Esophagus (tissue), 2 donors: ENCODE data around the gene TDRKH. TPM values are rescaled to one million over a fixed set of nuclear protein-coding genes. Genes with fewer than 3 reads are reported as not detected.

ENCODE experiments used
- H3K27ac ChIP-seq, 2 donors: one replicate each; pipeline ENCODE4 v1.5.1; 2013; ENCODE audit warnings: low read depth in 2 of 2, mild to moderate bottlenecking in 2 of 2, inconsistent platforms in 1 of 2, low read length in 1 of 2, moderate library complexity in 1 of 2
- H3K27me3 ChIP-seq, 2 donors: one replicate each; pipeline ENCODE4 v1.6.1; 2013; ENCODE audit warnings: low read length in 2 of 2, control low read depth in 1 of 2, mild to moderate bottlenecking in 1 of 2; ENCODE audit not compliant: insufficient read depth in 2 of 2, control insufficient read depth in 1 of 2
- H3K36me3 ChIP-seq, 2 donors: one replicate each; pipeline ENCODE4 v1.6.1; 2013; ENCODE audit warnings: low read length in 1 of 2; ENCODE audit not compliant: control insufficient read depth in 2 of 2, insufficient read depth in 2 of 2
- H3K4me1 ChIP-seq, 2 donors: one replicate each; pipeline ENCODE4 v1.6.1; 2013; ENCODE audit warnings: low read length in 1 of 2; ENCODE audit not compliant: control insufficient read depth in 2 of 2, insufficient read depth in 2 of 2
- H3K4me3 ChIP-seq, 2 donors: one replicate each; pipeline ENCODE4 v1.5.1; 2013; ENCODE audit warnings: low read length in 2 of 2, mild to moderate bottlenecking in 2 of 2, low read depth in 1 of 2, moderate library complexity in 1 of 2
- H3K9me3 ChIP-seq, 2 donors: one replicate each; pipeline ENCODE4 v1.6.1; 2013; ENCODE audit warnings: mild to moderate bottlenecking in 2 of 2, low read depth in 1 of 2, low read length in 1 of 2, moderate library complexity in 1 of 2; ENCODE audit not compliant: control insufficient read depth in 2 of 2, insufficient read depth in 1 of 2
- WGBS, 2 donors: extraction: QIAGEN DNeasy Blood & Tissue Kit; methylation state at CpG; one replicate each; pipeline ENCODE4 v1.1.7; 2013; 5-methylcytosine and 5-hydroxymethylcytosine counted together
- polyA plus RNA-seq, 2 donors: library from polyadenylated mRNA; stranded (reverse); fragments of 200-250 nt; gene quantifications; one replicate each; pipeline ENCODE4 v1.2.3, GENCODE V29; 2013
- donor health status: healthy with polysubstance abuse.
- donor health status: Bipolar disorder and iron deficiency.

TDRKH gene
- polyA plus RNA-seq, 2 donors = 1.1 to 1.5 TPM

GRCh38 chr1:151833172-151833900 lies 43.0 kb upstream of the TDRKH start:
- no peaks in the 10 kb centered on the region for H3K36me3 ChIP-seq
- peaks cover 0 to 23% of the 10 kb centered on the region in 2 donors for H3K4me1 ChIP-seq
- H3K27ac ChIP-seq = no peak overlapping the region
- no peak overlapping the region for H3K4me3 ChIP-seq
- H3K9me3 ChIP-seq = no peaks in the 10 kb centered on the region
- no peaks in the 10 kb centered on the region for H3K27me3 ChIP-seq
- WGBS, 2 donors = 71 to 73% methylated on average over 6 to 8 of the region's 8 CpGs

- Histone ChIP-seq H3K4me3 (no peak overlapping the region), H3K27me3 (no peaks in the 10 kb centered on the region), H3K36me3 (peaks cover 0 to 4% of the 10 kb centered on the region in 2 donors), H3K4me1 (peaks cover 0 to 23% of the 10 kb centered on the region in 2 donors), H3K9me3 (no peaks in the 10 kb centered on the region), H3K27ac (peak overlapping the region in 1 of 2 donors; percentile 51)
- 31 to 40% methylated on average over 10 of the region's 10 CpGs for WGBS, 2 donors
Measured at GRCh38 chr1:151832318-151832980, 42.1 kb upstream of the TDRKH start.

DNA sequence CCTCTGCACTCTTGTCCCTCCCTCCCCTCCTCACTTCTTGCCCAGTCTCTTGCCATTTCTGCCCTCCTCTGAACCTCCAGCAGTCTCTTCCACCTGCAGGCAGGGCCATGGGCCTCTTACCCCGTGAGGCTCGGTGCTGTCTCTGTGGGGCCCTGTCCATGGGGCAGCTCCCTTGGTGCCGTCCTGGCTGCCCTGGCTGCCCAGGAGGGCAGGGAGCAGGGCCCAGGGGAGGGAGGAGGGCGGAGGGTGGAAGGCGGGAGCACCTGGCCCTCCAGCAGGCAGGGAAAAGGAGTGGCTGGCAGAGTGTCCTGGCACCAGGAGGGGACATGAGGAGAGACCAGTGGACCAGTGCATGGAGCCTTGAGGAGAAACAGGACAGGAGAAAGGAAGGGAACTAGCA lies 41.3 kb upstream of the TDRKH start, which contains the start of gene RORC:
Gene RORC, minus strand, starts transcription at position 198 of the 400 bp plus-strand sequence. Its CDS starts 38 bp downstream, at position 160.
- Histone ChIP-seq H3K36me3 (peaks cover 0 to 4% of the 10 kb centered on the region in 2 donors), H3K4me1 (peaks cover 0 to 23% of the 10 kb centered on the region in 2 donors), H3K27me3 (no peaks in the 10 kb centered on the region), H3K9me3 (no peaks in the 10 kb centered on the region), H3K27ac (peak within 1 kb of the TSS; percentile 51 to 59), H3K4me3 (peak within 1 kb of the TSS; percentile 8 to 48)
- 46 to 54% methylated on average over 5 of the region's 5 CpGs for WGBS, 2 donors

DNA sequence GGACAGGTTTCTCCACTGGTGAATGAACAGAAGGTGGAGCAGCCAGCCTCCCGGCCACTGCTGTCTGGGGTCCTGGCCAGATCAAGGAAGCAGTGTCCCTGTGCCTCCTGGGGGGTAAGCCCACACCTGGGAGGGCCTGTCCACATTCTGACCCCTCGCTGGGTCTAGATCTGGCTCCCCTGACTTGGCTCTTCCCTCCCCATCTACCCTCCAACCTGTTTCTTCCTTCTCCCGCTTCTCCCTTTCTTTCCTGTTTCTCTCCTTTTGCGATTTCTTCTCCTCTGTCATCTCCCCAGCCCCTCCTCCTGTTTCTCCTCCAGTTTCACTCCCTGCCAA lies 40.9 kb upstream of the TDRKH start:
- peak overlapping the region; percentile 18 to 59 for H3K27ac ChIP-seq
- peak overlapping the region; percentile 8 to 48 for H3K4me3 ChIP-seq
- WGBS, 2 donors = 46 to 48% methylated on average over 4 of the region's 4 CpGs
- H3K36me3 ChIP-seq = peaks cover 0 to 4% of the 10 kb centered on the region in 2 donors
- H3K9me3 ChIP-seq = no peaks in the 10 kb centered on the region
- no peaks in the 10 kb centered on the region for H3K27me3 ChIP-seq
- H3K4me1 ChIP-seq = peaks cover 0 to 23% of the 10 kb centered on the region in 2 donors

DNA sequence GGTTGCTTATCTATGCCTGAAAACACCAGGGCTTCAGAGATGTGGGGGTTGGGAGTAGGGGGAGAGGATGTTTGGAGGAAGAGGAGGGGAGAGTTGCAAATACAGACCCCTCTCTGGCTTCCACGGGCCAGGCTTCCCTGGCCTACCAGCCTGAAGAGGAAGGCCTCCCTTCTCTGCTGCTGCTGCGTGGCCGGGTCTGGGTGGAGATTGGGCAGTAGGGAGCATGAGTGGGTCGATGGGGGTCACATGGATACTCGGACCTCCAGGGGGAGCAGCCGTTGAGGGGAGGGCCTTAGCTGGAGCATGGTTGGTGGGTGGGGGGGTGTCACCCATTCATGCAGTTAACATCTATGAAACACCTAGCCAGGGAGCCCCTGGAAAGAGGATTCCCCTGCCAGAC lies 39.8 kb upstream of the TDRKH start:
- 32 to 60% methylated on average over 6 of the region's 6 CpGs for WGBS, 2 donors
- H3K4me3 ChIP-seq = no peak overlapping the region

GRCh38 chr1:151829352-151830046 lies 39.2 kb upstream of the TDRKH start:
- Histone ChIP-seq H3K36me3 (peaks cover 0 to 4% of the 10 kb centered on the region in 2 donors), H3K27me3 (no peaks in the 10 kb centered on the region), H3K4me3 (no peak overlapping the region), H3K27ac (peak overlapping the region in 1 of 2 donors; percentile 50), H3K4me1 (peaks cover 0 to 23% of the 10 kb centered on the region in 2 donors), H3K9me3 (no peaks in the 10 kb centered on the region)
- WGBS, 2 donors = 42 to 51% methylated on average over 4 of the region's 4 CpGs

More for the DNA sequence above, 39.8 kb upstream of the TDRKH start:
- H3K27ac ChIP-seq = peak overlapping the region in 1 of 2 donors; percentile 50
- peaks cover 0 to 23% of the 10 kb centered on the region in 2 donors for H3K4me1 ChIP-seq
- no peaks in the 10 kb centered on the region for H3K9me3 ChIP-seq
- H3K27me3 ChIP-seq = no peaks in the 10 kb centered on the region
- H3K36me3 ChIP-seq = peaks cover 0 to 4% of the 10 kb centered on the region in 2 donors

DNA sequence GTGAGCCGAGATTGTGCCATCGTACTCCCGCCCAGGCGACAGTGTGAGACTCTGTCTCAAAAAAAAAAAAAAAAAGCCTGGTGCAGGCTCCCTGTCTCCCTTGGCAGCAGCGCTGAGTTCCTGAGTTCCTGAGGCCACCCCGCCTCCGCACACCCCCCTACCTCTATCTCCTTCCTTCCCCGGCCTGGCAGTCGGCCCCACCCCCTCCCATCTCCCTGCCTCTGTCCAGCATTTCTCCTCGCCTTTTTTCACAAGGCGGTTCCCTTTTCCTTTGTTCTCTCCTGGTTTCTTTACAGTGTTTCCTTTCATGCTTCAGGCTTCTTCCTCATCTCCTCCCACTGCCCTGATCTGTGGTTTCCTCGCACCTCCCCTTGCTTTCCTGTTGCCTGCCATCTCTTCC lies 38.6 kb upstream of the TDRKH start:
- Histone ChIP-seq H3K9me3 (no peaks in the 10 kb centered on the region), H3K4me3 (no peak overlapping the region), H3K4me1 (peaks cover 0 to 23% of the 10 kb centered on the region in 2 donors), H3K27me3 (no peaks in the 10 kb centered on the region), H3K27ac (no peak overlapping the region), H3K36me3 (peaks cover 0 to 4% of the 10 kb centered on the region in 2 donors)
- WGBS, 2 donors = 5 to 10% methylated on average over 11 to 12 of the region's 12 CpGs

GRCh38 chr1:151827853-151828252 lies 37.6 kb upstream of the TDRKH start:
- no peak overlapping the region for H3K4me3 ChIP-seq
- no peaks in the 10 kb centered on the region for H3K9me3 ChIP-seq
- H3K4me1 ChIP-seq = peaks cover 0 to 21% of the 10 kb centered on the region in 2 donors
- 70 to 71% methylated on average over 9 of the region's 9 CpGs for whole genome bisulfite sequencing, 2 donors
- peaks cover 0 to 4% of the 10 kb centered on the region in 2 donors for H3K36me3 ChIP-seq
- no peak overlapping the region for H3K27ac ChIP-seq
- H3K27me3 ChIP-seq = no peaks in the 10 kb centered on the region

- H3K27me3 ChIP-seq = no peaks in the 10 kb centered on the region
- H3K36me3 ChIP-seq = peaks cover 0 to 4% of the 10 kb centered on the region in 2 donors
- no peak overlapping the region for H3K27ac ChIP-seq
- H3K4me1 ChIP-seq = peaks cover 0 to 10% of the 10 kb centered on the region in 2 donors
- H3K9me3 ChIP-seq = no peaks in the 10 kb centered on the region
- WGBS, 2 donors = 61 to 62% methylated on average over 21 of the region's 21 CpGs
- H3K4me3 ChIP-seq = no peak overlapping the region
Measured at GRCh38 chr1:151825751-151826660, 35.7 kb upstream of the TDRKH start.
